OCI-LY1 (cell line): ENCODE data around the gene CYB5RL.

ENCODE experiments used
- CTCF ChIP-seq: fragments of 200-600 bp; sonication (generic), shearing (Covaris generic); IDR thresholded peaks from 2 replicates; pipeline ENCODE4 v1.5.1; 2017; ENCODE audit warnings: mild to moderate bottlenecking, antibody characterized with exemption, low read length, moderate library complexity, mixed read lengths
- EZH2 ChIP-seq: fragments of 200-600 bp; sonication (generic), shearing (Covaris generic); IDR thresholded peaks from 2 replicates; pipeline ENCODE4 v1.8.0; 2017; ENCODE audit warnings: borderline replicate concordance, mixed run types, mild to moderate bottlenecking, antibody characterized with exemption, low read length, moderate library complexity, mixed read lengths

GRCh38 chr1:54190526-54190925 lies 9.3 kb downstream of the CYB5RL start:
- no peak for TF ChIP-seq CTCF
- no peak for TF ChIP-seq EZH2
